T-cell (primary cell): ENCODE results near the gene PRG2. TPM values are rescaled to one million over a fixed set of nuclear protein-coding genes. Genes with fewer than 3 reads are reported as not detected.
"Not testable (repeated sequence)": the region's sequence is repeated elsewhere in the genome, so short reads cannot be mapped to it uniquely, and the experiment has no call there.

Experiments
- ATAC-seq, 4 experiments: fragments of 200-7000 bp in 3 of 4; fragments of 150-1000 bp in 1 of 4; cut with Tn5 transposase; replicated peaks in 1 of 4; 1 replicate in 3 of 4; 2 replicates in 1 of 4; pipeline ENCODE4 v1.10.0; 2021; ENCODE audit warnings: moderate library complexity in 3 of 4, mild to moderate bottlenecking in 2 of 4, moderate number of reproducible peaks in 1 of 4
- CTCF ChIA-PET, 2 donors: fragments of 300-600 bp; sonication (Branson Sonifier 250); formaldehyde crosslinking; loops; one replicate each; lab custom pipeline; 2022; ENCODE audit warnings: antibody characterized with exemption in 2 of 2; lab: Charles Lee
- POLR2A ChIA-PET, 2 donors: fragments of 300-600 bp; sonication (Branson Sonifier 250); formaldehyde crosslinking; loops; one replicate each; lab custom pipeline; 2022; ENCODE audit warnings: antibody characterized with exemption in 2 of 2; lab: Charles Lee
- DNase-seq, 35 experiments: peaks; one replicate each; pipeline versions ENCODE4 v3.0.0 to v3.0.0-alpha.2; 2013 to 2023
- H3K27ac ChIP-seq: one replicate; pipeline ENCODE4 v1.5.1; 2013; ENCODE audit warnings: low read length
- H3K27me3 ChIP-seq, 2 experiments: replicated peaks in 1 of 2; 1 replicate in 1 of 2; 2 replicates in 1 of 2; pipeline versions ENCODE4 v1.6.1 to v1.7.0; 2013; ENCODE audit warnings: low read length in 1 of 2, mixed read lengths in 1 of 2; ENCODE audit not compliant: control insufficient read depth in 2 of 2, insufficient read depth in 2 of 2; ENCODE audit errors: extremely low read depth in 1 of 2
- H3K36me3 ChIP-seq, 2 donors: 1 replicate in 1 of 2; 2 replicates in 1 of 2; pipeline versions ENCODE4 v1.6.1 to v1.7.0; 2013; ENCODE audit warnings: low read length in 1 of 2; ENCODE audit not compliant: control insufficient read depth in 2 of 2, insufficient read depth in 1 of 2; ENCODE audit errors: extremely low read depth in 1 of 2
- H3K4me1 ChIP-seq, 2 experiments: 1 replicate in 1 of 2; 2 replicates in 1 of 2; pipeline versions ENCODE4 v1.6.1 to v1.7.0; 2013; ENCODE audit warnings: low read length in 2 of 2, mixed read lengths in 1 of 2; ENCODE audit not compliant: insufficient read depth in 2 of 2, control insufficient read depth in 1 of 2; ENCODE audit errors: extremely low read depth in 1 of 2
- H3K4me3 ChIP-seq, 2 donors: 1 replicate in 1 of 2; 2 replicates in 1 of 2; pipeline versions ENCODE4 v1.5.1 to v1.7.0; 2013; ENCODE audit warnings: mild to moderate bottlenecking in 2 of 2, low read length in 1 of 2, moderate library complexity in 1 of 2; ENCODE audit not compliant: control insufficient read depth in 1 of 2; ENCODE audit errors: extremely low read depth in 1 of 2
- H3K9me3 ChIP-seq: 2 replicates; pipeline ENCODE4 v1.7.0; 2013
- H3K27ac Mint-ChIP-seq, 2 donors: one replicate each; pipeline ENCODE4 v1.8.0; 2020 to 2021; ENCODE audit warnings: mild to moderate bottlenecking in 2 of 2, mixed read lengths in 2 of 2
- H3K27me3 Mint-ChIP-seq, 2 donors: one replicate each; pipeline ENCODE4 v1.8.0; 2021 to 2022; ENCODE audit warnings: mixed read lengths in 2 of 2
- H3K36me3 Mint-ChIP-seq: one replicate; pipeline ENCODE4 v1.8.0; 2021; ENCODE audit warnings: mixed read lengths
- H3K4me1 Mint-ChIP-seq, 3 donors: one replicate each; pipeline ENCODE4 v1.8.0; 2020 to 2022; ENCODE audit warnings: mixed read lengths in 3 of 3, mild to moderate bottlenecking in 1 of 3
- H3K4me3 Mint-ChIP-seq, 3 donors: one replicate each; pipeline ENCODE4 v1.8.0; 2020 to 2022; ENCODE audit warnings: mild to moderate bottlenecking in 3 of 3, mixed read lengths in 3 of 3, moderate library complexity in 3 of 3
- H3K9me3 Mint-ChIP-seq, 3 donors: one replicate each; pipeline ENCODE4 v1.8.0; 2020 to 2022; ENCODE audit warnings: mixed read lengths in 3 of 3
- WGBS: methylation state at CpG from one replicate; pipeline ENCODE4 v1.1.5; 2013; ENCODE audit warnings: missing lambda C conversion rate; ENCODE audit not compliant: insufficient coverage; 5-methylcytosine and 5-hydroxymethylcytosine counted together
- total RNA-seq, 35 experiments: library from RNA in 6 of 35; stranded (reverse) in 6 of 35; fragments of 120-200 nt in 1 of 35; gene quantifications; one replicate each; pipeline versions ENCODE4 v1.2.1 to v1.2.4 and lab custom pipeline; 2013 to 2026

Gene PRG2
- total RNA-seq, 5 donors from 2014 or later (not counting 1 experiment from before 2014, with no cell fraction given), result 0.33 to 0.72 (median 0.39) TPM; not detected in 1

- no peaks in the 10 kb centered on the region for H3K9me3 ChIP-seq
- H3K4me1 ChIP-seq, result peaks cover 0 to 3% of the 10 kb centered on the region in 2 experiments
- no peaks in the 10 kb centered on the region for H3K27me3 ChIP-seq
- no peak overlapping the region for H3K4me3 Mint-ChIP-seq
- no peak for ATAC-seq
- ChIA-PET CTCF (no interaction called here), POLR2A (no interaction called here)
- H3K27ac ChIP-seq, result no peak overlapping the region
- H3K36me3 Mint-ChIP-seq, result peaks cover 45% of the 10 kb centered on the region
- no peak for DNase-seq
- 100% methylated on average over 6 of the region's 9 CpGs for WGBS
- peaks cover 0 to 10% (median 10%) of the 10 kb centered on the region in 3 donors for H3K4me1 Mint-ChIP-seq
- peaks cover 9 to 32% of the 10 kb centered on the region in 2 donors for H3K36me3 ChIP-seq
- no peaks in the 10 kb centered on the region for H3K27me3 Mint-ChIP-seq
- no peaks in the 10 kb centered on the region for H3K9me3 Mint-ChIP-seq
- H3K4me3 ChIP-seq, result no peak overlapping the region
- H3K27ac Mint-ChIP-seq, result no peak overlapping the region
These were observed 16.8 kb upstream of the PRG2 start for GRCh38 chr11:57407010-57407920.

GRCh38 chr11:57406337-57406904 is 16.0 kb upstream of the PRG2 start:
- Mint-ChIP-seq H3K36me3 (peaks cover 40% of the 10 kb centered on the region), H3K9me3 (no peaks in the 10 kb centered on the region), H3K27me3 (no peaks in the 10 kb centered on the region), H3K4me3 (no peak overlapping the region), H3K4me1 (peaks cover 0 to 10% (median 10%) of the 10 kb centered on the region in 3 donors), H3K27ac (peak overlapping the region in 1 of 2 donors; percentile 39)
- CTCF ChIA-PET, result no interaction called here
- Histone ChIP-seq H3K36me3 (peaks cover 9 to 32% of the 10 kb centered on the region in 2 donors), H3K27me3 (no peaks in the 10 kb centered on the region), H3K9me3 (no peaks in the 10 kb centered on the region), H3K27ac (no peak overlapping the region), H3K4me3 (no peak overlapping the region), H3K4me1 (peaks cover 0 to 3% of the 10 kb centered on the region in 2 experiments)
- POLR2A ChIA-PET, result no interaction called here
- ATAC-seq, result no peak
- WGBS, result no CpG with 5 or more reads among the region's 4 CpGs
- no peak for DNase-seq

- ChIA-PET POLR2A (no interaction called here), CTCF (no interaction called here)
- Histone ChIP-seq H3K36me3 (peaks cover 9 to 29% of the 10 kb centered on the region in 2 donors), H3K4me1 (peaks cover 0 to 3% of the 10 kb centered on the region in 2 experiments), H3K9me3 (no peaks in the 10 kb centered on the region), H3K27ac (no peak overlapping the region), H3K27me3 (no peaks in the 10 kb centered on the region), H3K4me3 (no peak overlapping the region)
- WGBS, result 93% methylated on average over 3 of the region's 4 CpGs
- Mint-ChIP-seq H3K4me1 (peaks cover 0 to 10% (median 10%) of the 10 kb centered on the region in 3 donors), H3K4me3 (no peak overlapping the region), H3K27me3 (no peaks in the 10 kb centered on the region), H3K27ac (no peak overlapping the region), H3K36me3 (peaks cover 33% of the 10 kb centered on the region), H3K9me3 (no peaks in the 10 kb centered on the region)
- DNase-seq, result no peak
- ATAC-seq, result no peak
These were observed 14.9 kb upstream of the PRG2 start for GRCh38 chr11:57405271-57405860.

- Mint-ChIP-seq H3K27me3 (no peaks in the 10 kb centered on the region), H3K36me3 (peaks cover 26% of the 10 kb centered on the region), H3K27ac (no peak overlapping the region), H3K4me3 (no peak overlapping the region), H3K4me1 (peaks cover 0 to 10% (median 10%) of the 10 kb centered on the region in 3 donors), H3K9me3 (no peaks in the 10 kb centered on the region)
- H3K4me1 ChIP-seq, result peaks cover 0 to 3% of the 10 kb centered on the region in 2 experiments
- no peaks in the 10 kb centered on the region for H3K27me3 ChIP-seq
- CTCF ChIA-PET, result no interaction called here
- H3K36me3 ChIP-seq, result peaks cover 6 to 17% of the 10 kb centered on the region in 2 donors
- ATAC-seq (no peak), DNase-seq (no peak)
- POLR2A ChIA-PET, result no interaction called here
- H3K9me3 ChIP-seq, result no peaks in the 10 kb centered on the region
- H3K4me3 ChIP-seq, result no peak overlapping the region
- no CpG with 5 or more reads among the region's 2 CpGs for WGBS
- no peak overlapping the region for H3K27ac ChIP-seq
These were observed 13.3 kb upstream of the PRG2 start for GRCh38 chr11:57403802-57404147.

GRCh38 chr11:57403003-57403801 is 12.8 kb upstream of the PRG2 start:
- H3K4me1 ChIP-seq, H3K27ac Mint-ChIP-seq, H3K9me3 Mint-ChIP-seq, H3K4me3 ChIP-seq, H3K9me3 ChIP-seq, H3K27me3 Mint-ChIP-seq, ATAC-seq, H3K27me3 ChIP-seq, H3K27ac ChIP-seq, DNase-seq, CTCF ChIA-PET, H3K4me3 Mint-ChIP-seq: not testable (repeated sequence)
- H3K4me1 Mint-ChIP-seq, result peaks cover 0 to 10% (median 10%) of the 10 kb centered on the region in 3 donors
- peaks cover 6 to 13% of the 10 kb centered on the region in 2 donors for H3K36me3 ChIP-seq
- H3K36me3 Mint-ChIP-seq, result peaks cover 26% of the 10 kb centered on the region
- POLR2A ChIA-PET, result interaction anchor here in 1 of 2 donors (0.6 kb wide), 1 partner anchor 1205 kb away, joined by 3 read pairs; no protein-coding TSS in a partner anchor
- WGBS, result no CpG with 5 or more reads among the region's 6 CpGs
